ENCODE data around the gene GEMIN4.
"Not testable (repeated sequence)": the region's sequence is repeated elsewhere in the genome, so short reads cannot be mapped to it uniquely, and the experiment has no call there.

The GEMIN4 gene

DNA sequence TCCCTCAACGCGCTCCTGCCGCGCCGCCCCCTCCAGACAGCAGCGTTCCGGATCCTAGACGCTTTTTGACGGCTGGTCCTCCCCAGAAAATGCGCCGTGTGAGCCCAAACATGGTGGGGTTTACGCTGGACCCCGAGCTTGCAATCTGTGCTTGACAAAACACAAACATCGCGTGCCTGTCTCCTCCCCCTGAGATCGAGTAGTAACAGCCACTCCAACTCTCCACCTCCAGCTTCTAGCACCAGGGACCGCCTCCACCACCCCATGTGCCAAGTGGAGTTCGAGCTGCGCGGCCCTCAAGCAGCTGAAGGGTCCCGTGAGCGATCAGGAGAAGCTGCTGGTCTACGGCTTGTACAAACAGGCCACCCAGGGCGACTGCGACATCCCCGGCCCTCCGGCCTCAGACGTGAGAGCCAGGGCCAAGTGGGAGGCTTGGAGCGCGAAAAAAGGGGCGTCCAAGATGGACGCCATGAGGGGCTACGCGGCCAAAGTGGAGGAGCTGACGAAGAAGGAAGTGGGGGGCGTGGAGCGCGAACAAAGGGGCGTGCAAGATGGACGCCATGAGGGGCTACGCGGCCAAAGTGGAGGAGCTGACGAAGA is 656 bp upstream of the GEMIN4 start:
- H3K27me3 Mint-ChIP-seq (ENCODE audit: low read depth, poor library complexity) = no peaks in the 10 kb centered on the region
- peaks cover 32% of the 10 kb centered on the region for H3K9me3 Mint-ChIP-seq
- TF ChIP-seq, protein P1, sequence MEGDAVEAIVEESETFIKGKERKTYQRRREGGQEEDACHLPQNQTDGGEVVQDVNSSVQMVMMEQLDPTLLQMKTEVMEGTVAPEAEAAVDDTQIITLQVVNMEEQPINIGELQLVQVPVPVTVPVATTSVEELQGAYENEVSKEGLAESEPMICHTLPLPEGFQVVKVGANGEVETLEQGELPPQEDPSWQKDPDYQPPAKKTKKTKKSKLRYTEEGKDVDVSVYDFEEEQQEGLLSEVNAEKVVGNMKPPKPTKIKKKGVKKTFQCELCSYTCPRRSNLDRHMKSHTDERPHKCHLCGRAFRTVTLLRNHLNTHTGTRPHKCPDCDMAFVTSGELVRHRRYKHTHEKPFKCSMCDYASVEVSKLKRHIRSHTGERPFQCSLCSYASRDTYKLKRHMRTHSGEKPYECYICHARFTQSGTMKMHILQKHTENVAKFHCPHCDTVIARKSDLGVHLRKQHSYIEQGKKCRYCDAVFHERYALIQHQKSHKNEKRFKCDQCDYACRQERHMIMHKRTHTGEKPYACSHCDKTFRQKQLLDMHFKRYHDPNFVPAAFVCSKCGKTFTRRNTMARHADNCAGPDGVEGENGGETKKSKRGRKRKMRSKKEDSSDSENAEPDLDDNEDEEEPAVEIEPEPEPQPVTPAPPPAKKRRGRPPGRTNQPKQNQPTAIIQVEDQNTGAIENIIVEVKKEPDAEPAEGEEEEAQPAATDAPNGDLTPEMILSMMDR (IDR thresholded peaks at IDR 0.05) = no peak
- DNase-seq = no peak
- H3K4me3 Mint-ChIP-seq = peak overlapping the region; percentile 86
- H3K36me3 Mint-ChIP-seq (ENCODE audit: low read depth) = peaks cover 72% of the 10 kb centered on the region
- H3K4me1 Mint-ChIP-seq = peaks cover 44% of the 10 kb centered on the region
- H3K27ac Mint-ChIP-seq = peak overlapping the region; percentile 32

DNA sequence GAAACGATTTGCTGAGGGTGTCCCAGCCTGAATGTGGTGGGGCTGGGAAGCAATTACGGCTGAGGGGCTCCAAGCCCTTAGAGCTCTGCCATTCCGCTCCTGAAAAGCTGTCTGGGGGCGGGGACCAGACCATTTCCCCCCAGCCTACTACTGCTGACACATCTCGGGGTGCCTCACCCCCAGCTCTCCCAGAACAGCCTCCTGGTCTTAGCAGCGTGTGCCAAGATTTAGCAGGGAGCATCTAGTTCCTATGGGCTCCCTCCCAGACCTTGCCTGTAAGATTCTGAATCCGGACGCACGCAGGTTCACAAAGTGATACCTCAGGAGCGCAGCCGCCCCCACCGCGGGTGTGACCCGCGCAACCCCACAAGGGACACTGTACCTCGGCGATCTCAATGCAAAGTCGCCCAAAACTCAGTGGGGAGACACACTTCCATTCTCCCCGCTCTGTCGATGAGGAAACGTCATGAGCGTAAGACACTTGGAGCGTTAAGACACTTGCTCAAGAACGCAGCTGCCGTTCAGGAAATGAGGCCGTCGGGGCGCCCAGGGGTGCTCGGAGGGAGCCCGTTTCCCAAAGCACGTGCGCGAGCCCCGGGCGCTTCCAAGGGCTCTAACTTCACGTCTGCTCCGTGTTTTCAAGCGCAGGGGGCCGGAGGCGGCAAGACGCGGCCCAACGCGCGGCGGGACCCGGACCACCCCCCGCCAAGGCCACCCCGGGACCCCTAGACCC is 629 bp downstream of the GEMIN4 start:
- Mint-ChIP-seq H3K27me3 (ENCODE audit: low read depth, poor library complexity) (peaks cover 4% of the 10 kb centered on the region), H3K4me1 (peaks cover 44% of the 10 kb centered on the region), H3K9me3 (peaks cover 36% of the 10 kb centered on the region), H3K36me3 (ENCODE audit: low read depth) (peaks cover 73% of the 10 kb centered on the region), H3K4me3 (peak overlapping the region; percentile 93), H3K27ac (no peak overlapping the region)
- TF ChIP-seq, protein P1 (IDR thresholded peaks at IDR 0.05) = no peak
- DNase-seq = no peak

DNA sequence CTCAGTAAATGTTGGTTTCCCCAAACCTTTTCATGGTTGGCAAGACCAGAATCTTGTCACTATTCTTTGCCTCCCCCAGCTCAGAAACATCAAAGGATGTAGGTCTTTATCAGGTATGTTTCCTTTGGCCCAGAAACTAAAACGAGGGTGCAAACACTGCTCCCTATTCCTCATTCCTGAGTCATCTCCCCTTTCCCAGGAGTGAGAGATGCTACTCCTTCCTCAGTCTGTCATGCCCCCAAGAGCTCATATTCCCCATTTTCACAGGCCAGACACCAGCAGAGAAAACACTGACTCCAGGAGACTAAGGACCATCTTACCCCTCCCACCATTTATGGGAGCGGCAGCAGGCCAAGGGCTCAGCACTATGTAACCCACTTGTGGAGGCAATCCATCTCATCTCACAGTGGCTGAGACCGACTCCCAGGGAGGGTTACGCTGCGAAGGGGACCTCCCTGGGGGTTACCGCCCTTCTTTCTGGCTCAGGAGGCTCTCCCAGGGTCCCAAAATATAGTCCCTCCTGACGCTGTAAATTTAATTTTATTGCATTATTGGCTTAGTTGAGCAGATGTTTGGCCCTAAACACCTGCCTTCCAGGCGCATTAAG is 1.5 kb downstream of the GEMIN4 start:
- Mint-ChIP-seq H3K4me3 (peak overlapping the region; percentile 93), H3K9me3 (peaks cover 36% of the 10 kb centered on the region), H3K27me3 (ENCODE audit: low read depth, poor library complexity) (peaks cover 4% of the 10 kb centered on the region), H3K36me3 (ENCODE audit: low read depth) (peaks cover 73% of the 10 kb centered on the region), H3K4me1 (peaks cover 35% of the 10 kb centered on the region), H3K27ac (no peak overlapping the region)
- DNase-seq = no peak
- TF ChIP-seq, protein P1 (IDR thresholded peaks at IDR 0.05) = no peak

DNA sequence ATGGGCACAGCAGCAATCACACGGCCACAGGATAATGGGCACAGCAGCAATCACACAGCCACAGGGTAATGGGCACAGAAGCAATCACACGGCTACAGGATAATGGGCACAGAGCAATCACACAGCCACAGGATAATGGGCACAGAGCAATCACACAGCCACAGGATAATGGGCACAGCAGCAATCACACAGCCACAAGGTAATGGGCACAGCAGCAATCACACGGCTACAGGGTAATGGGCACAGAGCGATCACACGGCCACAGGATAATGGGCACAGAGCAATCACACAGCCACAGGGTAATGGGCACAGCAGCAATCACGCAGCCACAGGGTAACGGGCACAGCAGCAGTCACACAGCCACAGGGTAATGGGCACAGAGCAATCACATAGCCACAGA is 2.7 kb downstream of the GEMIN4 start:
- H3K27ac Mint-ChIP-seq; H3K27me3 Mint-ChIP-seq (ENCODE audit: low read depth, poor library complexity); DNase-seq; H3K4me3 Mint-ChIP-seq: not testable (repeated sequence)
- Mint-ChIP-seq H3K9me3 (peaks cover 36% of the 10 kb centered on the region), H3K36me3 (ENCODE audit: low read depth) (peaks cover 73% of the 10 kb centered on the region), H3K4me1 (peaks cover 34% of the 10 kb centered on the region)

DNA sequence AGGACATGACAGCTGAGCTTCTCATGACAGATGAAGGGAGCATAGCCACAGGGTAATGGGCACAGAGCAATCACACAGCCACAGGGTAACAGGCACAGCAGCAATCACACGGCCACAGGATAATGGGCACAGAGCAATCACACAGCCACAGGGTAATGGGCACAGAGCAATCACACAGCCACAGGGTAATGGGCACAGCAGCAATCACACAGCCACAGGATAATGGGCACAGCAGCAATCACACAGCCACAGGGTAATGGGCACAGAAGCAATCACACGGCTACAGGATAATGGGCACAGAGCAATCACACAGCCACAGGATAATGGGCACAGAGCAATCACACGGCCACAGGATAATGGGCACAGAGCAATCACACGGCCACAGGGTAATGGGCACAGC is 3.5 kb downstream of the GEMIN4 start:
- not testable (repeated sequence) for H3K4me3 Mint-ChIP-seq; H3K27me3 Mint-ChIP-seq (ENCODE audit: low read depth, poor library complexity); H3K27ac Mint-ChIP-seq; DNase-seq
- Mint-ChIP-seq H3K9me3 (peaks cover 36% of the 10 kb centered on the region), H3K4me1 (peaks cover 30% of the 10 kb centered on the region), H3K36me3 (ENCODE audit: low read depth) (peaks cover 77% of the 10 kb centered on the region)

DNA sequence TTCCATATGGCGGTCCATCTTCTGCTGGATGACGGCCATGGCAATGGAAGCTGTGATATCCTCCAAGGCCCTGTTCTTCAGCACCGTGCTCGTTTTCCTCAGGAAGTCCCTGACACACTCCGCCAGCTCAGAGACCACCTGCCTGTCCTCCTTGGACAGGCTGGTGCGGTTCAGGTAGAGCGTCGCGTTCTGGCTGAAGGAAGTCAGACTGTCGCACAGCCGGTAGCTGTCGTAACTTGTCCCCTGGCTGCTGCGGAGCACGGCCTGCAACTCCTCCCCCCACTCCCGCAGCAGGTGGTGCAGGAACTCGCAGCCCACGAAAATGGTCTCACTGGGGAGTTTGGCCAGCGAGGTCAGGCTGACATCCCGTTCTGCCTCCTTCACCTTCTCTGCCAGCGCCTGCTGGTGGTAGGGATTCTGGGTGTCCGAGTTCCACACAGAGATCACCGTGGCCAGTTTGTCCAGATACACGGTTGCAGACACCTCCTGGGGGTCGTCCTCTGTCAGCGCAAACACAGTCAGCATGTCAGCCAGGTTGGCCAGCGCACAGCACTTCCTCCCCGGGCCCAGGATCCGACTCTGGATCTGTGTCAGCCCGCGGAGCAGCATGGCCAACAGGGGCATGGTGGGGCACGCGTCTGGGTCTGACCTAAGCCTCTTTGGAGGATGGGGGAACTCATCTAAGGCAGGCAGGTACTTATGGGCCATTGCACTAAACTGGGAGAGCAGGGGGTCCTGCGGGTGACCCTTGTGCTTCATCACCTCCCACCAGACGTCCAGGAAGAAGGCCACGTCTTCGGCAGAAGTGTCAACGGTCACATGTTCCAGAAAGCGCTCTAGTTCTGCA is 5.1 kb downstream of the GEMIN4 start:
- Mint-ChIP-seq H3K27me3 (ENCODE audit: low read depth, poor library complexity) (peaks cover 4% of the 10 kb centered on the region), H3K4me3 (no peak overlapping the region), H3K4me1 (peaks cover 19% of the 10 kb centered on the region), H3K36me3 (ENCODE audit: low read depth) (peaks cover 92% of the 10 kb centered on the region), H3K9me3 (peaks cover 36% of the 10 kb centered on the region), H3K27ac (no peak overlapping the region)
- DNase-seq = no peak
- TF ChIP-seq, protein P1 (IDR thresholded peaks at IDR 0.05) = no peak
